Natural killer cell (primary cell): ENCODE measurements around the gene SERPINF2. TPM values are rescaled to one million over a fixed set of nuclear protein-coding genes. Genes with fewer than 3 reads are reported as not detected.
"Not testable (repeated sequence)": the region's sequence is repeated elsewhere in the genome, so short reads cannot be mapped to it uniquely, and the experiment has no call there.

Source experiments
- ATAC-seq, 3 donors: fragments of 150-1000 bp in 2 of 3; fragments of 200-7000 bp in 1 of 3; cut with Tn5 transposase; 1 replicate in 1 of 3; 2 replicates in 2 of 3; pipeline ENCODE4 v1.10.0; 2021; ENCODE audit warnings: mild to moderate bottlenecking in 2 of 3, moderate library complexity in 2 of 3
- DNase-seq, 2 donors: peaks; one replicate each; pipeline versions ENCODE4 v3.0.0 to v3.0.0-alpha.2; 2013 to 2021; ENCODE audit warnings: mixed read lengths in 1 of 2
- H3K27ac ChIP-seq: one replicate; pipeline ENCODE4 v1.5.1; 2013; ENCODE audit warnings: mild to moderate bottlenecking, low read length
- H3K27me3 ChIP-seq: one replicate; pipeline ENCODE4 v1.6.1; 2013; ENCODE audit warnings: low read length; ENCODE audit not compliant: control insufficient read depth, insufficient read depth
- H3K36me3 ChIP-seq: one replicate; pipeline ENCODE4 v1.6.1; 2013; ENCODE audit warnings: low read length; ENCODE audit not compliant: control insufficient read depth, insufficient read depth
- H3K4me1 ChIP-seq: one replicate; pipeline ENCODE4 v1.6.1; 2013; ENCODE audit warnings: low read length; ENCODE audit not compliant: control insufficient read depth, insufficient read depth
- H3K4me3 ChIP-seq: one replicate; pipeline ENCODE4 v1.5.1; 2013; ENCODE audit warnings: low read length
- H3K9me3 ChIP-seq: one replicate; pipeline ENCODE4 v1.6.1; 2013; ENCODE audit warnings: low read length; ENCODE audit not compliant: control insufficient read depth, insufficient read depth
- H3K27ac Mint-ChIP-seq, 2 donors: one replicate each; pipeline ENCODE4 v1.8.0; 2022; ENCODE audit warnings: mild to moderate bottlenecking in 2 of 2, mixed read lengths in 2 of 2, moderate library complexity in 1 of 2
- H3K27me3 Mint-ChIP-seq, 2 donors: one replicate each; pipeline ENCODE4 v1.8.0; 2022; ENCODE audit warnings: low read depth in 2 of 2, mixed read lengths in 2 of 2
- H3K36me3 Mint-ChIP-seq: one replicate; pipeline ENCODE4 v1.8.0; 2022; ENCODE audit warnings: mixed read lengths
- H3K4me1 Mint-ChIP-seq, 2 donors: one replicate each; pipeline ENCODE4 v1.8.0; 2022; ENCODE audit warnings: mixed read lengths in 2 of 2
- H3K4me3 Mint-ChIP-seq: one replicate; pipeline ENCODE4 v1.8.0; 2022; ENCODE audit warnings: mild to moderate bottlenecking, moderate library complexity, mixed read lengths
- H3K9me3 Mint-ChIP-seq, 2 donors: one replicate each; pipeline ENCODE4 v1.8.0; 2022; ENCODE audit warnings: mixed read lengths in 2 of 2
- WGBS: methylation state at CpG from one replicate; pipeline ENCODE4 v1.1.7; 2013; ENCODE audit warnings: missing lambda C conversion rate; ENCODE audit not compliant: insufficient coverage; 5-methylcytosine and 5-hydroxymethylcytosine counted together
- intact Hi-C: fragments of 100-400 bp; cut with micrococcal nuclease; formaldehyde crosslinking; loops from one replicate; pipeline ENCODE4 v1.14.2; 2022
- total RNA-seq, 4 donors: library from RNA; stranded (reverse); fragments of 120-200 nt in 1 of 4; gene quantifications; one replicate each; pipeline versions ENCODE4 v1.2.3 to v1.2.4, GENCODE V29; 2013 to 2022
- TF ChIP-seq, protein P1 (sequence below): fragments of 200-600 bp; IDR thresholded peaks from one replicate; pipeline ENCODE4 v1.8.0; 2022; ENCODE audit warnings: antibody characterized with exemption

SERPINF2 gene
- total RNA-seq, 3 donors from 2014 or later (not counting 1 experiment from before 2014, with no cell fraction given), result 0.47 to 0.84 (median 0.48) TPM

DNA sequence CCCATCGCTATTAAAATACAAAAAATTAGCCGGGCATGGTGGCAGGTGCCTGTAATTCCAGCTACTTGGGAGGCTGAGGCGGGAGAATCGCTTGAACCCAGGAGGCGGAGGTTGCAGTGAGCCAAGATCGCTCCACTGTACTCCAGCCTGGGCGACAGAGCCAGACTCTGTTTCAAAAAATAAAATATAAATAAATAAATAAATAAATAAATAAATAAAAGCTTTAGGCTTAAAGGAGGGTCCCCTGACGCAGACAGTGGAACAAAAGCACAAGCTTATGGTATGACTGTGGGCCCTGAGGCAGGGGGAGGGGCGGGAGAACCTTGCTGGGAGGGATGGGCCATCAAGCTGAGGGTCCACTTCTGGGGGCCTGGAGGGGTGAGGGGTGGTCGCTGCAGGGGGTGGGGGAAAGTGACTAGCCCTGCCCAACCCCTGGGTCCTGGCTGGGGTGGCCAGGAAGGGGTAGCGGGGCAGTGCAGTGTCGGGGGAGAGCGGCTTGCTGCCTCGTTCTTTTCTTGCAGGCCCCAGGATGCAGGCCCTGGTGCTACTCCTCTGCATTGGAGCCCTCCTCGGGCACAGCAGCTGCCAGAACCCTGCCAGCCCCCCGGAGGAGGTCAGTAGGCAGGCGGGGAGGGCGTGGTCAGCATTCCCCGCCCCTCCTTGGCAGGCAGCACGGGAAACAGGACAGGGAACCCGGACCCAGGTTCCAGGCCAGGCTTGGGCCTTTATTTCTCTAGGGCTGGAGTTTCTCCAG is 23.9 kb downstream of the SERPINF2 start:
- intact Hi-C loops, result no loop called here
- Histone ChIP-seq H3K4me3 (no peak overlapping the region), H3K36me3 (no peaks in the 10 kb centered on the region), H3K27me3 (no peaks in the 10 kb centered on the region), H3K27ac (no peak overlapping the region), H3K9me3 (no peaks in the 10 kb centered on the region), H3K4me1 (peaks cover 60% of the 10 kb centered on the region)
- DNase-seq, result no peak
- Mint-ChIP-seq H3K4me3 (no peak overlapping the region), H3K9me3 (no peaks in the 10 kb centered on the region), H3K27me3 (peaks cover 0 to 4% of the 10 kb centered on the region in 2 donors), H3K27ac (no peak overlapping the region), H3K4me1 (peaks cover 15 to 39% of the 10 kb centered on the region in 2 donors), H3K36me3 (no peaks in the 10 kb centered on the region)
- no peak for ATAC-seq
- TF ChIP-seq, protein P1, sequence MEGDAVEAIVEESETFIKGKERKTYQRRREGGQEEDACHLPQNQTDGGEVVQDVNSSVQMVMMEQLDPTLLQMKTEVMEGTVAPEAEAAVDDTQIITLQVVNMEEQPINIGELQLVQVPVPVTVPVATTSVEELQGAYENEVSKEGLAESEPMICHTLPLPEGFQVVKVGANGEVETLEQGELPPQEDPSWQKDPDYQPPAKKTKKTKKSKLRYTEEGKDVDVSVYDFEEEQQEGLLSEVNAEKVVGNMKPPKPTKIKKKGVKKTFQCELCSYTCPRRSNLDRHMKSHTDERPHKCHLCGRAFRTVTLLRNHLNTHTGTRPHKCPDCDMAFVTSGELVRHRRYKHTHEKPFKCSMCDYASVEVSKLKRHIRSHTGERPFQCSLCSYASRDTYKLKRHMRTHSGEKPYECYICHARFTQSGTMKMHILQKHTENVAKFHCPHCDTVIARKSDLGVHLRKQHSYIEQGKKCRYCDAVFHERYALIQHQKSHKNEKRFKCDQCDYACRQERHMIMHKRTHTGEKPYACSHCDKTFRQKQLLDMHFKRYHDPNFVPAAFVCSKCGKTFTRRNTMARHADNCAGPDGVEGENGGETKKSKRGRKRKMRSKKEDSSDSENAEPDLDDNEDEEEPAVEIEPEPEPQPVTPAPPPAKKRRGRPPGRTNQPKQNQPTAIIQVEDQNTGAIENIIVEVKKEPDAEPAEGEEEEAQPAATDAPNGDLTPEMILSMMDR, result no peak
- WGBS, result 94% methylated on average over 19 of the region's 21 CpGs

DNA sequence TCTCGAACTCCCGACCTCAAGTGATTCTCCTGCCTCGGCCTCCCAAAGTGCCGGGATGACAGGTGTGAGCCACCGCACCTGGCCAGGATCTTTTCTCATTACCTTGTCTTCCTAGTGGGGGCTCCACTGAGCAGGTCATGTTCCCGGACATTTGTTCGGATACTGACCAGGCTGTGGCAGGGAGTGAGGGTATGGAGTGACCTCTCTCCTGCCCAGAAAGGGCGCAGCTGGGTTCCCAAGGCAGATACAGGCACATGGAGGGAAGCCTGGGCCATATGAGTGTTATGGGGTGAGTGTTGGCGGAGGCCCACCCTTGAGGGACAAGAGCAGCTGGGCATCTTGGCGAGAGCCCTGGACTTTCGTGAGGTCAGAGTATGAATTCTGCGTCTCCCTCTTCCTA is 24.7 kb downstream of the SERPINF2 start:
- Histone ChIP-seq H3K27me3 (no peaks in the 10 kb centered on the region), H3K36me3 (no peaks in the 10 kb centered on the region), H3K9me3 (no peaks in the 10 kb centered on the region), H3K4me3 (no peak overlapping the region), H3K27ac (no peak overlapping the region), H3K4me1 (peaks cover 59% of the 10 kb centered on the region)
- no peak overlapping the region for H3K4me3 Mint-ChIP-seq
- H3K4me1 Mint-ChIP-seq, result peaks cover 15 to 34% of the 10 kb centered on the region in 2 donors
- no peaks in the 10 kb centered on the region for H3K27me3 Mint-ChIP-seq
- H3K9me3 Mint-ChIP-seq, result no peaks in the 10 kb centered on the region
- H3K27ac Mint-ChIP-seq, result no peak overlapping the region
- no peak for DNase-seq
- intact Hi-C loops, result no loop called here
- 95% methylated on average over 12 of the region's 12 CpGs for WGBS
- no peaks in the 10 kb centered on the region for H3K36me3 Mint-ChIP-seq
- TF ChIP-seq, protein P1, result no peak
- no peak for ATAC-seq

DNA sequence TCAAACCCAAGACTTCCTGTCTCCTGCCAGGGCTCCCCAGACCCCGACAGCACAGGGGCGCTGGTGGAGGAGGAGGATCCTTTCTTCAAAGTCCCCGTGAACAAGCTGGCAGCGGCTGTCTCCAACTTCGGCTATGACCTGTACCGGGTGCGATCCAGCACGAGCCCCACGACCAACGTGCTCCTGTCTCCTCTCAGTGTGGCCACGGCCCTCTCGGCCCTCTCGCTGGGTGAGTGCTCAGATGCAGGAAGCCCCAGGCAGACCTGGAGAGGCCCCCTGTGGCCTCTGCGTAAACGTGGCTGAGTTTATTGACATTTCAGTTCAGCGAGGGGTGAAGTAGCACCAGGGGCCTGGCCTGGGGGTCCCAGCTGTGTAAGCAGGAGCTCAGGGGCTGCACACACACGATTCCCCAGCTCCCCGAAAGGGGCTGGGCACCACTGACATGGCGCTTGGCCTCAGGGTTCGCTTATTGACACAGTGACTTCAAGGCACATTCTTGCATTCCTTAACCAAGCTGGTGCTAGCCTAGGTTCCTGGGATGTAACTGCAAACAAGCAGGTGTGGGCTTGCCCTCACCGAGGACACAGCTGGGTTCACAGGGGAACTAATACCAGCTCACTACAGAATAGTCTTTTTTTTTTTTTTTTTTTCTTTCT is 27.3 kb downstream of the SERPINF2 start:
- Mint-ChIP-seq H3K4me3 (no peak overlapping the region), H3K27me3 (no peaks in the 10 kb centered on the region), H3K27ac (no peak overlapping the region), H3K36me3 (no peaks in the 10 kb centered on the region), H3K4me1 (peaks cover 0 to 14% of the 10 kb centered on the region in 2 donors), H3K9me3 (no peaks in the 10 kb centered on the region)
- no peak overlapping the region for H3K4me3 ChIP-seq
- DNase-seq, result peak in 1 of 2 donors; percentile 34
- peak in 1 of 3 donors; percentile 29 for ATAC-seq
- WGBS, result 39% methylated on average over 21 of the region's 21 CpGs
- TF ChIP-seq, protein P1, result no peak
- peaks cover 35% of the 10 kb centered on the region for H3K4me1 ChIP-seq
- H3K27me3 ChIP-seq, result no peaks in the 10 kb centered on the region
- H3K27ac ChIP-seq, result peak overlapping the region; percentile 35
- intact Hi-C loops, result no loop called here
- no peaks in the 10 kb centered on the region for H3K36me3 ChIP-seq
- no peaks in the 10 kb centered on the region for H3K9me3 ChIP-seq

DNA sequence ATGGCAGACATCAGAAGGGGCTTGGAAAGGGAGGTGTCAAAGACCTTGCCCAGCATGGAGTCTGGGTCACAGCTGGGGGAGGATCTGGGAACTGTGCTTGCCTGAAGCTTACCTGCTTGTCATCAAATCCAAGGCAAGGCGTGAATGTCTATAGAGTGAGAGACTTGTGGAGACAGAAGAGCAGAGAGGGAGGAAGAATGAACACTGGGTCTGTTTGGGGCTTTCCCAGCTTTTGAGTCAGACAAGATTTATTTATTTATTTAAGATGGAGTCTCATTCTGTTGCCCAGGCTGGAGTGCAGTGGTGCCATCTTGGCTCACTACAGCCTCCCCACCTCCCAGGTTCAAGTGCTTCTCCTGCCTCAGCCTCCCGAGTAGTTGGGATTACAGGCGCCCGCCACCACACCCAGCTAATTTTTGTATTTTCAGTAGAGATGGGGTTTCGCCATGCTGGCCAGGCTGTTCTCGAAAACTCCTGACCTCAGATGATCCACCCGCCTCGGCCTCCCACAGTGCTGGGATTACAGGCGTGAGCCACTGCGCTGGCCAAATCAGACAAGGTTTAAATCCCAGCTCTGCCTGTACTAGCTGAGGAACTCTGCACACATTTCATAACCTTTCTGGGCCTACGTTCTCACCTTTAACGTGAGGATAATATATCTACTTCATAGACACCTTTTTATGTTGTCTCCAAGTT is 30.5 kb downstream of the SERPINF2 start:
- H3K4me3 Mint-ChIP-seq, H3K27ac ChIP-seq, H3K9me3 ChIP-seq, H3K36me3 ChIP-seq, H3K27ac Mint-ChIP-seq, H3K27me3 Mint-ChIP-seq, H3K36me3 Mint-ChIP-seq, H3K4me3 ChIP-seq, intact Hi-C loops, H3K27me3 ChIP-seq, H3K9me3 Mint-ChIP-seq: not testable (repeated sequence)
- peaks cover 26% of the 10 kb centered on the region for H3K4me1 ChIP-seq
- 93% methylated on average over 11 of the region's 12 CpGs for WGBS
- ATAC-seq, result peak in 2 of 3 donors; percentile 24 to 26
- DNase-seq, result peak in 1 of 2 donors; percentile 28
- H3K4me1 Mint-ChIP-seq, result peaks cover 0 to 14% of the 10 kb centered on the region in 2 donors
